ENCODE results near the gene SLC6A9.

- TF ChIP-seq, protein P1, sequence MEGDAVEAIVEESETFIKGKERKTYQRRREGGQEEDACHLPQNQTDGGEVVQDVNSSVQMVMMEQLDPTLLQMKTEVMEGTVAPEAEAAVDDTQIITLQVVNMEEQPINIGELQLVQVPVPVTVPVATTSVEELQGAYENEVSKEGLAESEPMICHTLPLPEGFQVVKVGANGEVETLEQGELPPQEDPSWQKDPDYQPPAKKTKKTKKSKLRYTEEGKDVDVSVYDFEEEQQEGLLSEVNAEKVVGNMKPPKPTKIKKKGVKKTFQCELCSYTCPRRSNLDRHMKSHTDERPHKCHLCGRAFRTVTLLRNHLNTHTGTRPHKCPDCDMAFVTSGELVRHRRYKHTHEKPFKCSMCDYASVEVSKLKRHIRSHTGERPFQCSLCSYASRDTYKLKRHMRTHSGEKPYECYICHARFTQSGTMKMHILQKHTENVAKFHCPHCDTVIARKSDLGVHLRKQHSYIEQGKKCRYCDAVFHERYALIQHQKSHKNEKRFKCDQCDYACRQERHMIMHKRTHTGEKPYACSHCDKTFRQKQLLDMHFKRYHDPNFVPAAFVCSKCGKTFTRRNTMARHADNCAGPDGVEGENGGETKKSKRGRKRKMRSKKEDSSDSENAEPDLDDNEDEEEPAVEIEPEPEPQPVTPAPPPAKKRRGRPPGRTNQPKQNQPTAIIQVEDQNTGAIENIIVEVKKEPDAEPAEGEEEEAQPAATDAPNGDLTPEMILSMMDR (conservative IDR thresholded peaks at IDR 0.05 in 1 of 2, IDR thresholded peaks at IDR 0.05 in 1 of 2; ENCODE audit: extremely low read depth in 1 of 2, insufficient read depth in 1 of 2, low read depth in 1 of 2, low read length in 2 of 2): no peak
- TF ChIP-seq EZH2 (IDR thresholded peaks at IDR 0.05; ENCODE audit: borderline replicate concordance, low read length): no peak
These were observed 12.2 kb upstream of the SLC6A9 start for GRCh38 chr1:44043176-44044070.
